HG03066 (cell line): ENCODE results near the gene PPP4R3A.
"Not testable (repeated sequence)": the region's sequence is repeated elsewhere in the genome, so short reads cannot be mapped to it uniquely, and the experiment has no call there.

Experiments used
- ATAC-seq: cut with Tn5 transposase; IDR thresholded peaks from one replicate; pipeline ENCODE4 v1.9.1; 2021; ENCODE audit warnings: low read depth; ENCODE audit not compliant: unreplicated experiment

PPP4R3A gene

GRCh38 chr14:91410771-91411536, 99.2 kb downstream of the PPP4R3A start:
- no peak for ATAC-seq

DNA sequence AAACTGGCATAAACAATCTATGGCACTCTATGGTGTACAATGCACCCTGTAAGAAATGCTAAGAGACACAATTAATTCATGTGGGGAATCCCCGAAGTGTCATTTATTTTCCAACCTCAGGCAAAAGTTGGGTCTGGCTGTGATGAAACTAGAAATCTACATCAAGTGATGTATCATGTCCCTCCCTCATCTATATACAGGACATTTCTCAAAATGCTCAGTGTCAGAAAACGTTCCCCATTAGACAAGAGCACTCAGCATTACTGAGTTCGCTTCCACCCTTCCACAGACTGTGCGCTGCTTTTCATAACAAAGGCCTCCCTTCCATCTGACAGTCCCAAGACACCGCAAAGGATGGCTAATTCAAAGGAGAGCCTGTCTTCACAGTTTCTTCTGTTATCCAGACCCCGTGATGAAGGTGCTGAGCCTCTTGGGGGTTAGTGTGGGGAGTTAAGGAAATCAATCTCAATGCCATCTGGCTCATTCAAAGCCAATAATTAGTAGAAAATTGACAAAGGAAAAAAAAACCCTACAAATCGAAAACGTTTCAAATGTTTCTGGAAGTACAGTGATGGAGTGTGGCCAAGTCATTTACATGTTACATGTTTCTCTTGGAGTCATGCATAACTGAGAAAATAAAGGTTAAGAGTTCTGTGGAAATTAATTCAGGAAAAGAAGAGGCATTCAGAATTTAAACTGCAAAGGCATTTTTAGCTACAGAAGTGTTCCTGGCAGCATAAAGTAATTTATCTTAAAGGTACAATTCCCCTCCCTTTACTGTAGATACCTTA, 100.0 kb downstream of the PPP4R3A start:
- ATAC-seq = no peak

GRCh38 chr14:91409240-91409639, 100.9 kb downstream of the PPP4R3A start:
- ATAC-seq = not testable (repeated sequence)
